ENCODE data around the gene PRSS22.
A peak's percentile ranks its signal among the peaks of the same experiment; 100 is the strongest.
"Not testable (repeated sequence)": the region's sequence is repeated elsewhere in the genome, so short reads cannot be mapped to it uniquely, and the experiment has no call there.

Gene PRSS22, protein sequence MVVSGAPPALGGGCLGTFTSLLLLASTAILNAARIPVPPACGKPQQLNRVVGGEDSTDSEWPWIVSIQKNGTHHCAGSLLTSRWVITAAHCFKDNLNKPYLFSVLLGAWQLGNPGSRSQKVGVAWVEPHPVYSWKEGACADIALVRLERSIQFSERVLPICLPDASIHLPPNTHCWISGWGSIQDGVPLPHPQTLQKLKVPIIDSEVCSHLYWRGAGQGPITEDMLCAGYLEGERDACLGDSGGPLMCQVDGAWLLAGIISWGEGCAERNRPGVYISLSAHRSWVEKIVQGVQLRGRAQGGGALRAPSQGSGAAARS

DNA sequence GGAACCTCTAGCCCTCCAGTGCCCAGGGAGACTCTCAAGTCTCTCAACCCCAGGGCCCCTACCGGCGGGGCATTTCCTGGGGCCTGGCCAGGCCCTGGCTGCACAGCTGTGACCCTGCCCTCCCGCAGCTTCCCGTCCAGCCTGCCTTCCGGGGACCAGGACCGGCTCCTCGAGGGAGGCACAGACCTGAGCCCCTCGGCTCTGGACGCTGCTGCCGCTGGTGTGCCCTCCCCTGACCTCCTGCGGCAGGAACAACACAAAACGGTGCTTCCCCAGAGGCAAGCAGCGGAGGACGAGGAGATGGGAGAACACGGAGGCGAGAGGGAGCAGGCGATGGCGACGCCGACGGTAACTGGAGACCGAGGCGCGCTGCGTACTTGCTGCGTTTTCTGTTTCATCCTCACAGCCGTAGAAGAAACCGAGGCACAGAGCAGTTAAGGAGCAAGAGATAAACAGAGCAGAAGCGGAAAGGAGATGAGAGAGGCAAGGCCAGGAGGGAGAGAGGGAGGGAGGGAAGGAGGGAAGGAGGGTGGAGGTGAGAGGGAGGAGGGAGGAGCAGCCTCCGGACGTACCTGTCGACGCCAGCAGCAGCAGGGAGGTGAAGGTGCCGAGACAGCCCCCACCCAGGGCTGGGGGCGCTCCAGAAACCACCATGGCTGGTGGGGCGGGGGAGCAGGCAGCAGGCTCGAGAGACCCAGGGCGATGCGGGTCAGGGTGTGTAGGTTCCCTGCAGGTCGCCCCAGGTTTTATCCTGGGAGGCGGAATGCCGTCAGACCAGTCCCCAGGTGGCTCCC is at the start of gene PRSS22:
TSS of gene PRSS22 (minus strand) at position 720 of the 794 bp plus-strand sequence. CDS start at position 654, 66 bp downstream.
- POLR2A ChIA-PET, result no interaction called here
- peak; percentile 7 for DNase-seq (ENCODE audit: extremely low spot score)
- TF ChIP-seq LEF1 (IDR thresholded peaks at IDR 0.05; ENCODE audit: borderline replicate concordance), result no peak
- TF ChIP-seq HDGF (IDR thresholded peaks at IDR 0.05; ENCODE audit: borderline replicate concordance), result no peak
- no peak for TF ChIP-seq FOXM1 (IDR thresholded peaks at IDR 0.05; ENCODE audit: borderline replicate concordance)
- TF ChIP-seq TARDBP (IDR thresholded peaks at IDR 0.05), result no peak
- TF ChIP-seq, protein P1, sequence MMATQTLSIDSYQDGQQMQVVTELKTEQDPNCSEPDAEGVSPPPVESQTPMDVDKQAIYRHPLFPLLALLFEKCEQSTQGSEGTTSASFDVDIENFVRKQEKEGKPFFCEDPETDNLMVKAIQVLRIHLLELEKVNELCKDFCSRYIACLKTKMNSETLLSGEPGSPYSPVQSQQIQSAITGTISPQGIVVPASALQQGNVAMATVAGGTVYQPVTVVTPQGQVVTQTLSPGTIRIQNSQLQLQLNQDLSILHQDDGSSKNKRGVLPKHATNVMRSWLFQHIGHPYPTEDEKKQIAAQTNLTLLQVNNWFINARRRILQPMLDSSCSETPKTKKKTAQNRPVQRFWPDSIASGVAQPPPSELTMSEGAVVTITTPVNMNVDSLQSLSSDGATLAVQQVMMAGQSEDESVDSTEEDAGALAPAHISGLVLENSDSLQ (IDR thresholded peaks at IDR 0.05), result no peak
- no peak for TF ChIP-seq ARNT (IDR thresholded peaks at IDR 0.05)
- no peak for TF ChIP-seq ZNF384 (IDR thresholded peaks at IDR 0.05)
- no peak for TF ChIP-seq SUZ12 (IDR thresholded peaks at IDR 0.05)
- no peak for TF ChIP-seq FOXK2 (IDR thresholded peaks at IDR 0.05)
- no peak for TF ChIP-seq BHLHE40 (IDR thresholded peaks at IDR 0.05; ENCODE audit: borderline replicate concordance)
- no peak for TF ChIP-seq NFRKB (IDR thresholded peaks at IDR 0.05)
- TF ChIP-seq CTBP1 (IDR thresholded peaks at IDR 0.05; ENCODE audit: borderline replicate concordance), result no peak
- TF ChIP-seq ELF4 (IDR thresholded peaks at IDR 0.05), result no peak
- no peak for TF ChIP-seq SP1 (IDR thresholded peaks at IDR 0.05)
- CTCF ChIA-PET, result interaction anchor here (0.6 kb wide), 1 partner anchor 114 kb away, joined by 3 read pairs; no protein-coding TSS in a partner anchor

DNA sequence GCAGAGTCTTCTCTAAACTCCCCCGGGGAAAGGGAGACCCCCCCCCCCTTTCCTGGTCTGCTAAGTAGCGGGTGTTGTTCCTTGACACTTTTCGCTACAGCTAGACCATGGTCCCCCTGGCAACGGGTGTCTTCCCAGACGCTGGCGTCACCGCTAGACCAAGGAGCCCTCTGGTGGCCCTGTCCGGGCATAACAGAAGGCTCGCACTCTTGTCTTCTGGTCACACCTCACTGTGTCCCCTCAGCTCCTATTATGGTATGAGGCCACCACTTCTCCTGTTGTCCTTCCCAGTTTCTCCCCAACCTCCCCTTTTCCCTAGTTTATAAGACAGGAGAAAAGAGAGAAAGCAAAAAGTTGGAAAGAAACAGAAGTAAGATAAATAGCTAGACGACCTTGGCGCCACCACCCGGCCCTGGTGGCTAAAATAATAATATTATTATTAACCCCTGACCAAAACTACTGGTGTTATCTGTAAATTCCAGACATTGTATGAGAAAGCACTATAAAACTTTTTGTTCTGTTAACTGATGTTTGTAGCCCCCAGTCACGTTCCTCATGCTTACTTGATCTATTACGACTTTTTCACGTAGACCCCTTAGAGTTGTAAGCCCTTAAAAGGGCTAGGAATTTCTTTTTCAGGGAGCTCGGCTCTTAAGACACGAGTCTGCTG is 49.2 kb upstream of the PRSS22 start:
- CTCF ChIA-PET, result interaction anchor here (0.8 to 1.3 kb wide), 3 partner anchors 9 to 68 kb away, joined by 3 to 5 read pairs (median 5); no protein-coding TSS in a partner anchor
- POLR2A ChIA-PET, result interaction anchor here (1.4 kb wide), 1 partner anchor 35 kb away, joined by 6 read pairs; no protein-coding TSS in a partner anchor
- DNase-seq (ENCODE audit: extremely low spot score), result not testable (repeated sequence)

DNA sequence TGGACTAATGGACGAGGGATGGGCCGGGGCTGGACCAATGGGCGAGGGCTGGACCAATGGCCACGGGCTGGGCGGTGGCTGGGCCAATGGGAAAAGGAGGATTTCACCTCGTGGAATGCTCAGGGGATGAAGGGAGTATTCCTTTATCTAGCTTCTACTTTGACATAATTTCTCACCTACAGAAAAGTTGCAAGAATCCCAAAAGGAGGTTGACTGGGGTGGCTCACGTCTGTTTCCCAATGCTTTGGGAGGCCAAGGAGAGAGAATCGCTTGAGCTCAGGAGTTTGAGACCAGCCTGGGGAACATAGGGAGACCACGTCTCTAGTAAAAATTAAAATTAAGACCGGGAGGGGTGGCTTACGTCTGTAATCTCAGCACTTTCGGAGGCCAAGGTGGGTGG is 48.0 kb upstream of the PRSS22 start:
- ChIA-PET POLR2A (interaction anchor here (0.6 to 1.5 kb wide), 7 partner anchors 9 to 66 kb away, joined by 3 to 11 read pairs (median 4); partner anchors contain the start of gene FLYWCH2), CTCF (no interaction called here)
- TF ChIP-seq LEF1 (IDR thresholded peaks at IDR 0.05; ENCODE audit: borderline replicate concordance) (no peak), ELF4 (IDR thresholded peaks at IDR 0.05) (no peak), ARNT (IDR thresholded peaks at IDR 0.05) (no peak), L3MBTL2 (conservative IDR thresholded peaks at IDR 0.05) (peak; percentile 52)
- DNase-seq (ENCODE audit: extremely low spot score), result no peak

DNA sequence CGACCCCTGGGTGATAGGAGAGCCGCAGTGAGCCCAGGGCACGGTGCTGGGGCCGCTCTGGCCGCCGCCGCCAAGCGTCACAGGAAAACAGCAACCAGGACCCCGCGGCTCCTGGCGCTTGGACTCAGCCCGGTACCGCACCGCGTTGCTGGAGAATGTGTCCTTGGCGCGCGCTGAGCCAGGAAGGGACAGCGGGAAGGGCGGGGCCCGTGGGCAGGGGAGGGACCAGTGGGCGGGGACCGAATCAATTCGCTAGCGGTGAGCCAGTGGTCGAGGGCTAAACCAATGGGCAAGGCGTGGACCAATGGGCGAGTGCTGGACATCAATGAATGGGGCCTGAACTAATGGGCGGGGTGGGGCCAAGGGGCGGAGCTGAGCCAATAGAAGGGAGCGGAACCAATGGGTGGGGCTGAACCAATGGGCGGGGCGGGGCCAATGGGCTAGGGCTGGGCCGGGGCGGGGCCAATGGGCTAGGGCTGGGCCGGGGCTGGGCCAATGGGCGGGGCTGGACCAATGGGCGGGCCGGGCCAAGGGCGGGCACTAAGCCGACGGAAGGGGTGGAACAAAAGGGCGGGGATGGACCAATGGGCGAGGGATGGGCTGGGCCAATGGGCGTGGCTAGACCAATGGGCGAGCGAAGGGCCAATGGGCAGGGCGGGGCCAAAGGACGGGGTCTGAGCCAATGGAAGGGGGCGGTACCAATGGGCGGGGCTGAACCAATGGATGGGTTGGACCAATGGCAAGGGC is 47.4 kb upstream of the PRSS22 start:
- TF ChIP-seq LEF1 (IDR thresholded peaks at IDR 0.05; ENCODE audit: borderline replicate concordance), result no peak
- TF ChIP-seq, protein P1 (IDR thresholded peaks at IDR 0.05), result peak; percentile 41; the same call in 1 of the 2 replicates
- TF ChIP-seq SP1 (IDR thresholded peaks at IDR 0.05), result peak; percentile 88
- peak; percentile 98 for DNase-seq (ENCODE audit: extremely low spot score)
- ChIA-PET CTCF (no interaction called here), POLR2A (interaction anchor here (0.6 to 1.5 kb wide), 7 partner anchors 9 to 66 kb away, joined by 3 to 11 read pairs (median 4); partner anchors contain the start of gene FLYWCH2)

DNA sequence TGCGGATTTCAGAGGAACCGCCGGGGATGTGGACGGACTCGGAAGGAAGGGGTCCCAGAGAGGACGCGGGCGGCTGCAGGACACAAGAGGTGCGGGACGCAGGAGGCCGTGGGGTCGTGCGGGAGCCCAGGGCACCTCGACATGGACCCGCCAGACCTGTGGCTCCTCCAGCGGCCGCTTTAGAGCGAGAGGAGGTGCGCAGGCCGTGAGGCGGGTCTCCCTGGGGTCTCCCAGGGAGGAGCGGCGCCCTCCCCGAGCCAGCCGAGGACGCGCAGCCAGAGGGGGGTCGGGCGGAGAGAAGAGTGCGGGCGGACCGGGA is 46.9 kb upstream of the PRSS22 start:
- TF ChIP-seq L3MBTL2 (conservative IDR thresholded peaks at IDR 0.05) (no peak), CTBP1 (IDR thresholded peaks at IDR 0.05; ENCODE audit: borderline replicate concordance) (no peak), NFRKB (IDR thresholded peaks at IDR 0.05) (no peak)
- POLR2A ChIA-PET, result interaction anchor here (1.1 to 1.5 kb wide), 3 partner anchors 10 to 22 kb away, joined by 3 to 11 read pairs (median 7); partner anchors contain the start of gene FLYWCH2
- CTCF ChIA-PET, result no interaction called here
- no peak for DNase-seq (ENCODE audit: extremely low spot score)

DNA sequence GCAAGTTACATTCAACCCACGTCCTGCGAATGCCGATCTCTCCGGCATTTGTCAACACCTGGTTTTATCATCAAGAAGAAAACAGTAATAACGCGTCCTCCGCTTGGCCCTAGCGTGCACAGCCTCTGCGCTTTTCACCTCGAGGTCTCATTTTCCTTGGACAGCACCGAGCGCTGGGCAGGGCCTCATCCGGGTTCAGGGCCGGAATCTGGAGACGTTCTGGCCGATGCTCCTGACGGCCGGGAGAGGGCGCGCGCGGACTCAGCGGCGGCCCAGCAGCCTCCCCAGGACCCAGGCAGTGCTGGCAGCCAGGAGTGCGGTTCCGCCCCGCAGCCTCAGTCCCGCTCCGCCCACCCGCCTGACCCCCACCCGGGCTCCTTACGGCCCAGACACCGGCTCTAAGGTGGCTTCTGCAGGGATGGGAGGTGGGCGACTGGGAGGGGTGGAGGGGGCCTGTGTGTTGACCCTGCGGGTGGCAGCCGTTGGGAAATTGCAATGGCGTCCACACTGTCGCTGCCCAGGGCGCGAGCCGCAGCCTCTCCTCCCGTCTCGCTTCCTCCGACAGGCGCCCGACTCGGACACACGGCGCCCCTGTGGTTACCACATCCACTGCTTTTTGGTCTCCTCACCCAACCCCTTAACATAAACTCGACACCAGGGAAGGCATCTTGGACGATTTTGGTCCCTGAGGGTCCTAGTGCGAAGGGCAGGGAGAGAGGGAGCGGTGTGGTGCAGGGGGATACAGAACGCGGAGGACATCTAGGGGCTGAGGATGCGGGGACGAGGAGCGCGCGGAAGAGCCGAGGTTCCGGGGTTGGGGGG is 46.3 kb upstream of the PRSS22 start:
- TF ChIP-seq ELF4 (IDR thresholded peaks at IDR 0.05) (no peak), NFRKB (IDR thresholded peaks at IDR 0.05) (no peak), ZNF384 (IDR thresholded peaks at IDR 0.05) (no peak), FOXK2 (IDR thresholded peaks at IDR 0.05) (no peak), L3MBTL2 (conservative IDR thresholded peaks at IDR 0.05) (no peak; the same call in none of the 2 replicates), SP1 (IDR thresholded peaks at IDR 0.05) (no peak), BHLHE40 (IDR thresholded peaks at IDR 0.05; ENCODE audit: borderline replicate concordance) (no peak), TARDBP (IDR thresholded peaks at IDR 0.05) (no peak), FOXA1 (IDR thresholded peaks at IDR 0.05) (no peak), ARNT (IDR thresholded peaks at IDR 0.05) (no peak), SUZ12 (IDR thresholded peaks at IDR 0.05) (no peak), CTBP1 (IDR thresholded peaks at IDR 0.05; ENCODE audit: borderline replicate concordance) (no peak)
- TF ChIP-seq, protein P1 (IDR thresholded peaks at IDR 0.05), result no peak
- POLR2A ChIA-PET, result interaction anchor here (1.0 kb wide), 1 partner anchor 8 kb away, joined by 3 read pairs; the partner anchor contains the start of gene FLYWCH1
- DNase-seq (ENCODE audit: extremely low spot score), result peak; percentile 79
- CTCF ChIA-PET, result interaction anchor here (1.7 kb wide), 1 partner anchor 23 kb away, joined by 4 read pairs; no protein-coding TSS in a partner anchor

All from HEK293T (cell line).